Hematopoietic multipotent progenitor cell treated with erythropoietin and hydrocortisone succinate and interleukin-3 and kit ligand, for 17 days (in vitro differentiated cells): ENCODE data around the gene TEX19.

Source experiments
- DNase-seq: peaks from one replicate; pipeline ENCODE4 v3.0.0-alpha.2; 2015; ENCODE audit warnings: low spot score

The TEX19 gene

GRCh38 chr17:82358465-82359350, at the start of gene TEX19:
Gene TEX19 (plus strand): TSS chr17:82359247. CDS start chr17:82362151, 2,904 bp downstream.
- no peak for DNase-seq

- no peak for DNase-seq
Measured at GRCh38 chr17:82309656-82310570, 49.1 kb upstream of the TEX19 start.

GRCh38 chr17:82310877-82311276, 48.2 kb upstream of the TEX19 start:
- DNase-seq, result no peak

GRCh38 chr17:82311971-82312370, 47.1 kb upstream of the TEX19 start:
- no peak for DNase-seq

GRCh38 chr17:82313195-82314011, 45.6 kb upstream of the TEX19 start:
- no peak for DNase-seq

- no peak for DNase-seq
Measured at GRCh38 chr17:82314012-82314726, 44.9 kb upstream of the TEX19 start.

- DNase-seq, result no peak
Measured at GRCh38 chr17:82314727-82315605, 44.1 kb upstream of the TEX19 start.

- no peak for DNase-seq
Measured at GRCh38 chr17:82315703-82316358, 43.2 kb upstream of the TEX19 start.

- no peak for DNase-seq
Measured at GRCh38 chr17:82316651-82317393, 42.2 kb upstream of the TEX19 start.

GRCh38 chr17:82317394-82318168, 41.5 kb upstream of the TEX19 start, which contains the start of gene CD7:
Gene CD7 (minus strand): TSS chr17:82317608. CDS start chr17:82317495, 113 bp downstream.
- DNase-seq, result no peak

- DNase-seq, result no peak
Measured at GRCh38 chr17:82318169-82318498, 40.9 kb upstream of the TEX19 start.

- DNase-seq, result no peak
Measured at GRCh38 chr17:82318772-82319606, 40.1 kb upstream of the TEX19 start.

GRCh38 chr17:82319619-82320062, 39.4 kb upstream of the TEX19 start:
- DNase-seq, result no peak

GRCh38 chr17:82320140-82320840, 38.8 kb upstream of the TEX19 start:
- DNase-seq, result no peak

- DNase-seq, result peak; percentile 34
Measured at GRCh38 chr17:82320956-82321927, 37.8 kb upstream of the TEX19 start.
